GM15510 (cell line): ENCODE data around the gene BTN2A1.

Source experiments
- POLR2A ChIP-seq: IDR thresholded peaks from 3 replicates; pipeline ENCODE4 v1.6.1; 2011; ENCODE audit warnings: borderline replicate concordance; ENCODE audit not compliant: insufficient read length; ENCODE audit errors: extremely low read depth

The BTN2A1 gene

DNA sequence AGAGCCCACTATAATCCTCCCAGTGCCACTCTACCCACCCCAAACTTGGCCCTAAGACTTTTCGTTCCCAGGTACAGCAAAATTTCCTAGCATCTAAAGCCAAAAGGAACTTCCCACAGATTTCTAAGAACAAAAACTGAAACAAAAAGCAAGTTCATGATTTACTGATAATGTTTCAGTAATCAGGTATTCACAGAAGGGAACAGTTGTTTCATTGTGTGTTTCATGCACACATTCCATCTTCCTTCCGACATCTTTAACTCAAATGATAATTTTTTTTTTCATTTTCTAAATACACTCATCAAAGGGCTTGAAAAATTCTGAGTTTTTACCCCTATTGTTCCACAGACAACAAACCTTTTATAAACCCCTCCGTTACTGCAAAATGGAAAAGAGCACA, 36.4 kb downstream of the BTN2A1 start:
- no peak for TF ChIP-seq POLR2A

DNA sequence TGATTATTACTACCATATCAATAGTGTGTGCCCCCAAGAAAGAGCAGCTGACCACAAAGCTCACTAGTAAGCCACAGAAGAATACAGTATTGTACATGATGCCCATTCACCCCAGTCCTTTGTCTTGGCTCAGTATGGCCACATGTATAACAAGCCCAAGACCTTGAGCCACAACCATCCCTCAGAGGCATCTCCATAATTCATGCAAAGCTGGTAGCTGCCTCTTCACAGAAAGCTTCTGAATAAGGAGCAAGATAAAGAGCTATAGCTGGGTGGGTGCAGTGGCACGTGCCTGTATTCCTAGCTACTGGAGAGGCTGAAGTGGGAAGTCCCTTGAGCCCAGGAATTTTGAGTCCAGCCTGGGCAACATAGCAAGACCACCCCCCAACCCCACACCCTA, 37.5 kb downstream of the BTN2A1 start:
- TF ChIP-seq POLR2A = no peak

DNA sequence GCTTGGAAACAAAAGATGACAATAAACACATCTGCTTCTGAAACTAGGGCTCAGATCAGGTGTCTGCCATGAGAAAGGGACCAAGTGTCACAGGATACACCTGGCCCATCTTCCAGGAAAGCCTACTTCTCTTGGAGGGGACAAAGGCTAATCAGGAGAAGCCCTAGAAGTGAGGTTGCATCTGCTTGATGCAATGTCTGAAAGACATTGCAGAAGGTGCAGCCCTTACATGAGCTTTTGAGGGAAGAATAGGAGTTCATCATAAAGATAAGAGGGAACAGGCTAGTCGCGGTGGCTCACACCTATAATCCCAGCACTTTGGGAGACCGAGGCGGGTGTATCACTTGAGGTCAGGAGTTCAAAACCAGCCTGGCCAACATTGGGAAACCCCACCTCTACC, 39.9 kb downstream of the BTN2A1 start:
- no peak for TF ChIP-seq POLR2A

DNA sequence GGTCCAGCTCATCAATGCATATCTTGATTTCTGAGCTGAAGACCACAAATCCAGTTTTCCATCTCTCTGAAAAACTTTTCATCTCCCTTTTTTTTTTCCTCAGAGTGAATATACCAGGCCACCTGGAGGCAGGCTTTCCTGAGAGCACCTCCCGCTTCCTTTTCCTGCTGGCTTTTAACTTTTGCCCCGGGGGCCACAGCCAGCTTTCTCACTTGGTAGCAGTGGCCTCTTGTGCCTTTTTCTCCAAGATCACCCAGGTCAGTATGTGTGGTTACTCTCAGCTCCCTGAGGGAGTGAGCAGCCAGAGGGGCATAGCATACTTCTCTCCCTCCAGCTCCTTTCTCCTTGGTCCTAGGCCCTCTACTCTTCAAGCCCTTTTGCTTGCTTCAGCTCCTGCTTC, 42.3 kb downstream of the BTN2A1 start, which contains the start of gene BTN1A1:
TSS of gene BTN1A1 (plus strand) at position 202 of the 400 bp plus-strand sequence. CDS start 984 bp downstream, outside the sequence.
- TF ChIP-seq POLR2A = no peak

DNA sequence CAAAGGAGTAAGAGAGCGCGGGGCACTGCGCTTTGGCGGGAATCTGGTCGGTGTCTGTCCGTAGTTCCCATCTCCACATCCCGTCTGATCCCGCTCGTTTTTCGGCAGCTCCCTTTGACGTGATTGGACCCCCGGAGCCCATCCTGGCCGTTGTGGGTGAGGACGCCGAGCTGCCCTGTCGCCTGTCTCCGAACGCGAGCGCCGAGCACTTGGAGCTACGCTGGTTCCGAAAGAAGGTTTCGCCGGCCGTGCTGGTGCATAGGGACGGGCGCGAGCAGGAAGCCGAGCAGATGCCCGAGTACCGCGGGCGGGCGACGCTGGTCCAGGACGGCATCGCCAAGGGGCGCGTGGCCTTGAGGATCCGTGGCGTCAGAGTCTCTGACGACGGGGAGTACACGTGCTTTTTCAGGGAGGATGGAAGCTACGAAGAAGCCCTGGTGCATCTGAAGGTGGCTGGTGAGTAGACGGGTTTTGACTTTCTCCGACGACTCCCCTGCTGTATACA, 43.8 kb downstream of the BTN2A1 start:
- TF ChIP-seq POLR2A = no peak

DNA sequence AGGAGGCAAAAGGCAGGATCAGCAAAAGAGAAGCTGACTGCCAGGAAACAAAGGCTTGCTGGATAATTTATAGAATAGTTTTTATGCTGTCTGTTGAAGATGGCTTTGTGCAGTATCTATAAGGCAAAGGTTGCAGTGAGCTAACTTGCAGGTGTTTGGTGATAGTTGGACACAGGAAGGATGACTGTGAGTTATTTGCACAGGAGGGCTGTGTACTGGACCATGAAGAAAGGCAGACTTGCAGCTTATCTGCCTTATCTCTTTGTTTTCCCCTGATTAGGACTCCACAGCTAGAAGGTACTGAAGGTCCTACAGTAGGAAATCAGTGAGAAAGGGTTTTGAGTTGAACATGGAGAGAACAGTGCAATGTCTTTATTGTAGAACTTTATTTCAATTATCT, 44.4 kb downstream of the BTN2A1 start:
- TF ChIP-seq POLR2A = no peak

DNA sequence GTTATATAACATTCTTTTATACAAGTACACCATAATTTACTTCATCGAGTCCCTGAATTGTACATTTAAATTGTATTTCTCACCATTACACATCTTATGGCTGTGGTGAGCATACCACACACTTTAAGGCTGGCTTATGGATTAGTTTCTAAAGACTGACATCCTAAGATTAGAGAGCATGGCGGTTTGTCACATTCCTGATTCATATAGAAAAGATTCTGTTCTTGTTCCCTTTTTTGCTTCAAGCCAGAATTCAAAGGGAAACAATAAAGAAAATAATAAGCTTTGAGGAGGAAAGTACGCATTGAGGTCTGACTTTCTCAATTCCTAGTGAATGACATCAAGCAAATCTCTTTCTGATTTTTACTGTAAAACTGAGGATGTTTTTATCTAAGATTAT, 44.9 kb downstream of the BTN2A1 start:
- TF ChIP-seq POLR2A = no peak

DNA sequence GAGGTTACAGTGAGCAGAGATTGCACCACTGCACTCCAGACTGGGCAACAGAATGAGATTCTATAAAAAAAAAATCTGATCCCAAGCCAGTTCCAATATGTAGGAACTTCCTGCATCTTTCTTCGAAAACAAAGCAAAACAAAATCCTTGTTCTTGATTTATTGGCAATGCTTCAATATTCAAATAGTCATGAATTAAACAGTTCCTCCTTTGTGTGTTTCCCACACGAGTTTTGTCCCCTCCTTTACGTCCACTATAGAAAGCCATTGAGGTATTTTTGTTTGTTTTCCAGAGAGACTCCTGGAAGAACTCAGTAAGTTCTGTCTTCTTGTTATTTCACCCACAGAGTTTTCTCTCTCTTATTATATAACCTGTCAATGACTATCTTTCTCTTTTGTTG, 49.9 kb downstream of the BTN2A1 start:
- no peak for TF ChIP-seq POLR2A

DNA sequence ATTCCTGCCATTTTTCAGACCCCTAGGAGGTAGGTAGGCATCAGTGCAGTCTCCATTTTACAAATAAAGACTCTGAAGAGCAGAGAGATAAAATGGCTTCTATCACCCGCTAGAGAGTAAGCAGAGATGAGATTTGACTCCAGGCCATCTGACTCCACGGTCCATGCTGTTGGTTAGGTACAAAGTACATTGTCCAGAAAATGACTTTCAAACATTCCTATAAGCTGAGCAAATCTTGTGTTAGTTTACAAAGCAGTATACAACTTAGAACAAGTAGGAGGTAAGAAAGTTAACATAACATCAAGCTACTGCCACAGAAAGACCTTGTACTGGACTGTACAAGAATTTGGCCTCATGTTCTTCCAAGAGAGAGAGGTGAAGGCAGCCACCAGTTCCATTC, 57.2 kb downstream of the BTN2A1 start:
- no peak for TF ChIP-seq POLR2A

DNA sequence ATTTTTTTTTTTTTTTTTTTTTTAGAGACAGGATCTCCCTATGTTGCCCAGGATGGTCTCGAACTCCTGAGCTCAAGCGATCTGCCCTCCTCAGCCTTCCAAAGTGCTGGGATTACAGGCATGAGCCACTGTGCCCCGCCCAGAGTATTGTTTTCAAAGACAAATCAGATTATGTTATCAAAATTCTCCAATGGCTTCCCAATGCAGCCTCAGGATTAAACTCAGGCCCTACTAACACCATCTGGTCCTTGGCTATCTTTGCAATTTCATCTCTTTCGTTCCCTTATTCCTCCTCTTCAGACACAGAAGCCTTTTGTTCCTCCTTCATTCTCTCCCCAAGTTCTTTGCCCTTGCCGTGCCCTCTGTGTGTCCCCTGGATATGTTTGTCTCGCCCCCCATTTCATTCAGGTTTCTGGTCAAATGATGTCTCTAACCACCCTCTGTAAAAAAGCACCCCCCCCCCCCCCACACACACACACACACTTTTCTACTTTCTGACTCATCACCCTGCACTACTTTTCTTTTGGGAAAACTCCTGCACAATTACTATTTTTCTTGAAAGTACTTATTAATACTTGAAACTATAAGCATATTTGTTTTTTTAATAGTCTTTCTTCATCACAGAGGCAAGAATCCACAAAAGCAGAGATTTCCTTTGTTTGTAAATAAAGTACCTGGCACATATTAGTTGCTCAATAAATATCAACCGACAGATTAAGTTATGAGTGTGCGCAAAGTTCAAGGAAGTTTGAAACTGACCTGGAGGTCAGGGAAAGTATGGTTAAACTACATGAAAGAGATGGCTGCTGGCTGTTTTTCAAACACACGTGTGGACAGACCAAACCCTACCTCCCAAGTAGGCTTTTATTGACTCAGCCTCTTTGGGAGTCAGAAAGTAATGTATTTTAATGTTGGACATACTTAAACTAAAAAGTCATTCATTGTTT, 59.0 kb downstream of the BTN2A1 start:
- no peak for TF ChIP-seq POLR2A
